Cerebellar cortex (tissue), 1 donor: ENCODE data around the gene SLC37A3.

Source experiments
- DNase-seq: peaks from one replicate; pipeline ENCODE4 v3.0.0-alpha.2; 2015; ENCODE audit warnings: low spot score

Gene SLC37A3

GRCh38 chr7:140400381-140400780 is 2.1 kb upstream of the SLC37A3 start:
- no peak for DNase-seq

GRCh38 chr7:140398821-140399220 is 491 bp upstream of the SLC37A3 start:
- no peak for DNase-seq

- no peak for DNase-seq
Measured at GRCh38 chr7:140393756-140394306, 4.5 kb downstream of the SLC37A3 start.

DNA sequence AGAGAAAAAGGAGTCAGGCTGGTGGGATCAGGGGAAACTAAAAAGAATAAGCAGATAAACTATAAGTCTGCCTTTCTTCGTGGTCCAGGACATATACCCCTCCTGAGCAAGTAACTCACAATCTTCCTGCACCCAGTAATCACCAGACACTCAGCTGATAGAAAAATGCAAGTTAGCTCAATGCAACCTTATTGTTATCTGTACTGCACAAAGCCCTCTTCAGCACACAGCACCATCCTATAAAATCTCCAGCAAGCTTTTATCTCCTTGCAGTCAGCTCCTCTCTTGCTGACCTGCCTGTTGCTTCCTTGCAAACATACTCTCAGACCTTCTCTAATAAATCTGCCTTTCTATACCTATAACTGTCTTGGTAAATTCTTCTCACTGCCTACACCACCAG is 6.7 kb downstream of the SLC37A3 start:
- DNase-seq, result no peak

- DNase-seq, result no peak
Measured at GRCh38 chr7:140390466-140391190, 7.7 kb downstream of the SLC37A3 start.

GRCh38 chr7:140390034-140390433 is 8.3 kb downstream of the SLC37A3 start:
- no peak for DNase-seq

DNA sequence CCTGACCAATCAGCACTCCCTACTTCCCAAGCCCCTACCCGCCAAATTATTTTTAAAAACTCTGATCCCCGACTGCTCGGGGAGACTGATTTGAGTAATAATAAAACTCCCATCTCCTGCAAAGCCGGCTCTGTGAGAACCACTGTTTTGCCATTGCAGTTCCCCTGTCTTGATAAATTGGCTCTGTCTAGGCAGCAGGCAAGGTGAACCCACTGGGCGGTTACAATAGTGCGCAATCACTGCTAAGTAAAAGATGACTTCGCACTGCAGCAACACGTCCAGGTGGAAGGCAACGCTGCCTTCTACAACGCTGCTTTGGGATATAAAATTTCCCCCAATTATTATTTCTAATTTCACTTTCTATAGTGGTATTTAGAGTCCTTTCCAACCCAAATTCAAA is 8.9 kb downstream of the SLC37A3 start:
- no peak for DNase-seq

- DNase-seq, result no peak
Measured at GRCh38 chr7:140384894-140385545, 13.3 kb downstream of the SLC37A3 start.

DNA sequence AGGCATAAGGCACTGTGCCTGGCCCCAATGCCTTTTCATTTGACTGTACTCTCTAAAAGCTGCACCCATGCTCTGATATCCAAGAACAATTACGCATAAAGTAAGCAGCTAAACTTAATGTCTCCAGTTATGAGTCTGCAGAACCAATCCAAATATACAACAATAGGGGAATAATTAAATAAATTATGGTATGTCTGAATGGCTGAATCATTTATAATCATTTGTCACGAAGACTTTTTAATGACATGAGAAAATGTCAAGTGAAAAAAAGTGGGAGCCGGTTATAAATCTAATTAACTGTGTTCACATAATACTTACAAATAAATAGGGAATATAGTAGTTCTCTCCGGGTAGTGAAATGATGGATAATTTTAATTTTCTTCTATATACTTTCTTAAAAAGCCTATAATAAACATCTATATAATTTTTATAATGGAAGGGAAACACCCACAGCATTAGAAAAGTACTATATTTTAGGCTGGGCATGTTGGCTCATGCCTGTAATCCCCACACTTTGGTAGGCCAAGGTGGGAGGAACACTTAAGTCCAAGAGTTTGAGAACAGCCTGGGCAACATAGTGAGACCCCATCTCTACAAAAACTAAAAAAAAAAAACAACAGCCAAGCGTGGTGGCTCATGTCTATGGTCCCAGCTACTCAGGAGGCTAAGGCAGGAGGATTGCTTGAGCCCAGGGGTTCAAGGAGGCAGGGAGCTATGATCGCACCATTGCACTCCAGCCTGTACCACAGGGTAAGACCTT is 14.2 kb downstream of the SLC37A3 start:
- no peak for DNase-seq

- no peak for DNase-seq
Measured at GRCh38 chr7:140375892-140376730, 22.2 kb downstream of the SLC37A3 start.

DNA sequence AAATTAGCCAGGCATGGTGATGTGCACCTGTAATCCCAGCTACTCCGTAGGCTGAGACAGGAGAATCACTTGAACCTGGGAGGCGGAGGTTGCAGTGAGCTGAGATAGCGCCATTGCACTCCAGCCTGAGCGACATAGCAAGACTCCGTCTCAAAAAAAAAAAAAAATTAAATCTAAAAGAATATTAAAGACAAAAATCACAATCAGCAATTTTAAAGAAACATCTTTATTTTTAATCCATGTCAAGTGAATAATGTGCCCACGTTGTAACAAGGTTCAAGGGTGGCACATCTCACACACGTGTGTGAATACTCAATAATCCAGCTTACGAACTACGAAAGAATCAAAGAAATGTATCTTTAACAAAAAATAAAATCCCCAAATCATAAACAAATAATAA is 23.0 kb downstream of the SLC37A3 start:
- DNase-seq, result no peak

DNA sequence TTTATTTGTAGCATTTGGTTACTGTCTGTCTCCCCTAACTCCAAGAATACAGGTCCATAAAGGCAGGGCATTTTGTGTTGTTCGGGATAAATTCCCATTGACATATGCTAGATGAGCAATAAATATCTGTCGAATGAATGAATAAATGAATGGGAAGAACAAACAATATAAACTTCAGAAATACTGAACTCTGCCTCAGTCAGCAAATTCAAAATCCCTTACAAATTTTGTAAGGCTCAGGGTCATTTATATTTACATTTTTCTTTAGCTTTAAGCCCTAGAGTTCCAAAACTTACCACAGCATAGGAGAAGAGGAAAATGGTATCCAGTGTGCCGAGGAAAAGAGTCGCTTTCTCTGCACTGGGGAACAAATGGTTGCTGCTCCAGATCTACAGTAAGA is 29.0 kb downstream of the SLC37A3 start:
- DNase-seq, result no peak

DNA sequence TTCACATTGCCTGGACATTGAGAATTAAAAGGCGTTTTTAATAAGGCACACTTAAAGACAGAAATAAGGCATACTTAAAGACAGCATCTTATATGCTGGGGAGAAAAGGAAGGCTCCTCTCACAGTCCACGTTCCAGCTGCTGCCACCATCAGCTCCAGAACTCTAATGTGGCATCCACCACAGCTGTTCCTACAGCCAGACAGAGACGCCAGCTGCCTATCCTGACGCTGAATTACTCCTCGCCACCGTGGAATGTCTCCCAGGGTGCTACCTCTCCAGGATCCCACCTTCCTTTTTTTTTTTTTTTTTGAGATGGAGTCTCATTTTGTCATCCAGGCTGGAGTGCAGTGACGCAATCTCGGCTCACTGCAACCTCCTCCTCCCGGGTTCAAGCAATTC is 30.8 kb downstream of the SLC37A3 start:
- no peak for DNase-seq

DNA sequence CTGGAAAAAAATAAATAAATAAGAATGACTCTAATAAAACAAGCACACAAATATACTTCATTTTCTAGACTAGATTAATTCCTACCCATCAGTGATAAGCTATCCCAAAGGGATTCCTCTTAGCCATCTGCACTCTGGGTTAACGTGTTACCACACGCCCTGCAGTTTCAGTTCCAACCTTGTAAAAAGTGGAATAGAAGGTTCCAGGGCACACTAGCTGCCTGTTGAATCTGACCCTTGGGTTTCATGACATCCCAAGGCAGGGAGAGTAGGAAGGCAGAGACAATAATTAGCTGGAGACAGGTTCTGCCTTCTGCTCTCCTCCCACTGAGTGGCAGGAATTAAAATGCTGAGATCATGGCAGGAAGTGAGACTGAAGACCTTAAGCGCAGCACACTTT is 33.5 kb downstream of the SLC37A3 start:
- no peak for DNase-seq

DNA sequence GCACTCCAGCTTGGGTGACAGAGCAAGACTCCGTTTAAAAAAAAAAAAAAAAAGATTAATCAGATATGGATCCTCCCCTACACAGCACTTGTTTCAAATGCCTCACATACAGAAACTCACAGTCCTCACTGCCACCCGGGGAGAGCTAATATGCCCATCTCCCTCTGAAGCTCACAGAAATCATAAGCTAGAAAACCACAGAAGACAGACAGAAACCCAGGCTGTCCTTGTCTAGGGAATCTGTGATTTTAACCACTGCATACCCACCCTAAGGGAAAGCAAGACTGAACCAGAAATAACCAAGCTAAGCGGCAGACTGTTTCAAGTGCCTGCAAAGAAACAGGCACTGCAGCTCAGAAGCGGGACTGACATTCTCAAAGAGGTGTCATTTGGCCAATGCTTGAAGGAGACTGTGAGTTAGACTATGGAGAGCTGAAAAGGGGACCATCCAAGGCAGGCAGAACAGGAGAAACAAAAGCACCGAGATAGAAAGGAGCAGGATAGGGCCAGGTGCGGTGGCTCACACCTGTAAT is 37.6 kb downstream of the SLC37A3 start:
- DNase-seq, result no peak

DNA sequence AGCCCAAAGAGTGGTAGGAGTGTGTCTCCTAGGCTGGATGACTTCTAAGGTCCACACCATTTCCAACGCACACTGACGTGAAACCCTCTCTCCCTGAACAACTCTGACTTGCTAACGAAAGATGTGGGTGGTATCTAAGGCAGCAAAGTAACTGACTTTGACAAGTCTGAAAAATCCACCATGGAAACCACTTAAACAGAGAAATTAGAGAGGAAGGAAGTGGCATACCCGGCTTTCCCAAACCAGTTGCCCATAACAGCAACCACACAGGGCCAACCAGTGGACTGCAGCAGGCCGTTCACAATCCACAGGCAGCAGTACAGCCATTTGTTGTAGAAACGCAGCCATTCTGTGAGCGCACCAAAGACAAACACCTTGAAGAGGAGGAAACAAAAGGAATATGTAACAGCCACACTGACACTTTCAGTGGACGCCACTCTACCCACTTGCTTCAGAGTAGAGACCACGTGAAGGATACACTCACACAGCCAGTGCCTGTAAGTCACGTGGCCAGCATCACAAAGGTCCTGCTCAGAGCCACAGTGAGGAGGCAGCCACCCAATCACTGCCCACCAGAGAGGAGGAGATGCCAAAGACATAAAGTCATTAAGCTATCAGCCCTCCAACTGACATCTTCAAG is 39.8 kb downstream of the SLC37A3 start:
- DNase-seq, result no peak

DNA sequence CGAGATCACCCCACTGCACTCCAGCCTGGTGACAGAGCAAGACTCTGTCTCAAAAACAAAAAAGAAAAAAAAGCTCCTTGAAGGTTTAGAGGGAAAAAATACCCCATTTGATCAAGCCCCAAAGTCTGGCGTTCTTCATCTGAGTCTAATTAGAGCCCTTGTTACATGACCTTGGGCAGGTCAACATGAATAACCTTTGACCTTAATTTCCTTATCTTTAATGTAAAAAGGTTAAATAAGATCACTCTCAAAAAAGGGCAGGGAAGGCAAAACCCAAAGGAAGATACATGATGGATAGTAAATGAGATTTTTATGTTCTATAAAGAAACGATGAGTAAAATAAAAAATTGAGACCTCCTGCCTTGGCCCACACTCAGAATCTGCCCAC is 40.3 kb downstream of the SLC37A3 start:
- no peak for DNase-seq

GRCh38 chr7:140350056-140350455 is 48.3 kb downstream of the SLC37A3 start:
- DNase-seq, result no peak

DNA sequence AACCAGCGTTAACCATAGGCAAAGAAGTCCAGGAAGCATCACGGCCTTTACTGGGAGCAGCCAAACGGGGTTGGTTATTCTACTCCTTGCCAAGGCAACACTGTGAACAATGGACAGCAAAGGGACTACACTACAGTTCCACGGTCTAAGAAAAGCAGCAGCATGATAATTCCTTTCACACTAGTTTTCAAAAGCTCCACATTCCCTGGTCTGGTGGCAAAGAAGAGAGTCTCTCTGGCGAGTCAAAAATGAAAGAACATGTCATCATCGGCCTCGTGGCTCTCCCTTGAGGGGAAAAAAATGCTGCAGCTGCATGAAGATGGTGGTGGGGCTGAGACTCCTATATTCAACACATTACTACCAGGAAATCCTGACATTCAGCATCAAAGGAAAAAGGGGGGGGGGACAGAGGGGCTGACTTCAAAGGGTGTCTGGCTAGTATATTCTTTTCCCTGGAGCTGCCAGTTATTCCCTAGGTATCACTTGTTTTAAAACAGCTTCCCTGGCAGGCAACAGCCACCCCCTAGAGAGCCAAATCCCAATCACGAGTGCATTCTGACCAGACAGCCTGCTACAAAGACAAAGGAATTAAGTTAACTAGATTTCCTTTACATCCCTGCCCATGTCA is 49.1 kb downstream of the SLC37A3 start:
- DNase-seq, result no peak

DNA sequence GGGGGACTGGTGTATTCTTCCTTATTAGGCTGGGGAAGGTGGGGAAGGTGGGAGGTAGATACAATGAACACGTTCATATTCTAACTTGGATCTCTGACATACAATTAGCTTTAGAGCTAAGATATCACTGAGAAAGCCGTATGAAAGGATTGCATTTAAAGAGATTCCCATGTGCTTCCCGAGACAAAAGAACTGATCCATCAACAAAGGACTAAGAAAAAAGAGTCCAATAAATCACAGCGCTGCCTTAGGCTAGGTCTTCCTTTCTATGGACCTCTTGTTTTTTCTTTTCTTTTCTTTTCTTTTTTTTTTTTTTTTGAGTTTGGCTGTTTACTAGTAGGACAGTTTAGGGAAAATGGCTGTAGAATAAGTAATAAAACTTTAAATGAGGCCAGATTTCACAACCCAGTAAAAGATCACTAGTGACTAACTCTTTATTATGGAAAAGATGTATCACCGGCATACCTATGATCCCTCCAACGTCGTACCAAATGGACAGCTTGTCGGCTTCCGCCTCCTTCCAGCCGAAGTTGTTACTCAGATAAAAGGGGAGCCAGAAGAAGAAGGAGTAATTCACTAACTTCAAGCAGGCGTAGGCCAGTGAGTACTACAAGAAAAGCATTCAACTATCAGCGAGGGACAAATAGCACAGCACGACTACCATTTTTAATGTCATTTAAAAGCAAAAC is 50.0 kb downstream of the SLC37A3 start:
- DNase-seq, result no peak
